Measurements from ENCODE around the gene ERC2.

DNA sequence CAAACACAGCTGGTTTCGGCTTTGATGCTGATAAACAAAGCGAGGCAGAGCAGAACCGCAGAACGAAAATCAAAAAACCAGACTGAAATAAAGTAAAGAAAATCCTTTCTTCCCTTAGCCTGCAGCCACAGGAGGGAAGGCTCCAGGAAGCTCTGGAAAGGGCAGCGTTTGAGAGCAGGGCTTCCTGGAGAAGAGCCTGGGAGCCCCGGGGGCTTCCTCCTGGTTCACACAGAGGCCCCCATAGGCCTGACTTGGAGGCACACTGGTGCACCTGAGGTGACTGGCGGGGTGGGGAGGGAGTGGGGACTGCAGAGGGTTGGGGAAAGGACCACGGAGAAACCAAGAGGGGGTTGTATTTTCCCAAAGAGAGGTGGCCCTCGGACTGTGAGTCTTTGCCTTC, 882.4 kb downstream of the ERC2 start:
- TF ChIP-seq SP1 (IDR thresholded peaks at IDR 0.05): no peak
- TF ChIP-seq SP1 (CRISPR knock-in tag; IDR thresholded peaks at IDR 0.05): no peak
- no peak for TF ChIP-seq HNRNPH1 (optimal IDR thresholded peaks at IDR 0.05; ENCODE audit: low read depth, low read length)
- TF ChIP-seq HNRNPL (IDR thresholded peaks at IDR 0.05; ENCODE audit: low read depth, low read length): no peak
- TF ChIP-seq ZNF274 (CRISPR knock-in tag; IDR thresholded peaks at IDR 0.05): no peak
- TF ChIP-seq, protein P1, sequence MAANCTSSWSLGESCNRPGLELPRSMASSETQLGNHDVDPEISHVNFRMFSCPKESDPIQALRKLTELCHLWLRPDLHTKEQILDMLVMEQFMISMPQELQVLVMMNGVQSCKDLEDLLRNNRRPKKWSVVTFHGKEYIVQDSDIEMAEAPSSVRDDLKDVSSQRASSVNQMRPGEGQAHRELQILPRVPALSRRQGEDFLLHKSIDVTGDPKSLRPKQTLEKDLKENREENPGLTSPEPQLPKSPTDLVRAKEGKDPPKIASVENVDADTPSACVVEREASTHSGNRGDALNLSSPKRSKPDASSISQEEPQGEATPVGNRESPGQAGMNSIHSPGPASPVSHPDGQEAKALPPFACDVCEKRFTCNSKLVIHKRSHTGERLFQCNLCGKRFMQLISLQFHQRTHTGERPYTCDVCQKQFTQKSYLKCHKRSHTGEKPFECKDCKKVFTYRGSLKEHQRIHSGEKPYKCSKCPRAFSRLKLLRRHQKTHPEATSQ (CRISPR knock-in tag; IDR thresholded peaks at IDR 0.05; ENCODE audit: borderline replicate concordance): no peak
- TF ChIP-seq FOXK1 (CRISPR knock-in tag; IDR thresholded peaks at IDR 0.05; ENCODE audit: borderline replicate concordance, low read depth): no peak
- TF ChIP-seq CENPT (CRISPR knock-in tag; IDR thresholded peaks at IDR 0.05; ENCODE audit: low read depth): no peak
- no peak for TF ChIP-seq TAF1 (CRISPR knock-in tag; IDR thresholded peaks at IDR 0.05)
- TF ChIP-seq ELF1 (CRISPR knock-in tag; IDR thresholded peaks at IDR 0.05): no peak
- no peak for TF ChIP-seq PHF8 (CRISPR knock-in tag; IDR thresholded peaks at IDR 0.05)
- TF ChIP-seq ZSCAN29 (CRISPR knock-in tag; conservative IDR thresholded peaks at IDR 0.05): no peak
- no peak for TF ChIP-seq ZNF451 (CRISPR knock-in tag; IDR thresholded peaks at IDR 0.05)
